Measurements from ENCODE around the gene FAM50B. TPM values are rescaled to one million over a fixed set of nuclear protein-coding genes. Genes with fewer than 3 reads are reported as not detected.

The FAM50B gene
- total RNA-seq, 1 donor from 2014 or later = 10.3 TPM

DNA sequence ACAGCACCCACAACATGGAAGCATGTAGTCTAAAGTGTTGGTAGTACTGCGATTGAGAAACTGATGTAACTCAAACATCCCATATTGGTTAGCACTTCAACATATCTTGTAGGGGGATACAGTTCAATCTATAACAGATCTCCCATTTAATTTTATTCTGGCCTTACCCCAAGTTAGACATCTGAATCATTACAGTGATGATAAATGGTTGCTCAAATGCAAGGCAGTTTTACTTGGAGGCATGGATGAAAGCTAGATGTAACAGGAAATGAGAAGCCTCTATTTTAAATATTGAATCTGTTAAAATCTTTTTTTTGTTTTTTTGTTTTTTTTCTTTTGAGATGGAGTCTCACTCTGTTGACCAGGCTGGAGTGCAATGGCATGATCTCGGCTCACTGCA is 44.2 kb upstream of the FAM50B start:
- H3K4me3 ChIP-seq (ENCODE audit: low read depth, low read length) = no peak overlapping the region
- FAIRE-seq (no peak), DNase-seq (ENCODE audit: low read depth) (peak; percentile 54)
- no peaks in the 10 kb centered on the region for H3K36me3 ChIP-seq (ENCODE audit: control insufficient read depth, insufficient read depth, low read length)
- TF ChIP-seq, protein P1, sequence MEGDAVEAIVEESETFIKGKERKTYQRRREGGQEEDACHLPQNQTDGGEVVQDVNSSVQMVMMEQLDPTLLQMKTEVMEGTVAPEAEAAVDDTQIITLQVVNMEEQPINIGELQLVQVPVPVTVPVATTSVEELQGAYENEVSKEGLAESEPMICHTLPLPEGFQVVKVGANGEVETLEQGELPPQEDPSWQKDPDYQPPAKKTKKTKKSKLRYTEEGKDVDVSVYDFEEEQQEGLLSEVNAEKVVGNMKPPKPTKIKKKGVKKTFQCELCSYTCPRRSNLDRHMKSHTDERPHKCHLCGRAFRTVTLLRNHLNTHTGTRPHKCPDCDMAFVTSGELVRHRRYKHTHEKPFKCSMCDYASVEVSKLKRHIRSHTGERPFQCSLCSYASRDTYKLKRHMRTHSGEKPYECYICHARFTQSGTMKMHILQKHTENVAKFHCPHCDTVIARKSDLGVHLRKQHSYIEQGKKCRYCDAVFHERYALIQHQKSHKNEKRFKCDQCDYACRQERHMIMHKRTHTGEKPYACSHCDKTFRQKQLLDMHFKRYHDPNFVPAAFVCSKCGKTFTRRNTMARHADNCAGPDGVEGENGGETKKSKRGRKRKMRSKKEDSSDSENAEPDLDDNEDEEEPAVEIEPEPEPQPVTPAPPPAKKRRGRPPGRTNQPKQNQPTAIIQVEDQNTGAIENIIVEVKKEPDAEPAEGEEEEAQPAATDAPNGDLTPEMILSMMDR (IDR thresholded peaks at IDR 0.05; ENCODE audit: insufficient read depth, low read length, severe bottlenecking) = no peak
- H3K27me3 ChIP-seq (ENCODE audit: control insufficient read depth, insufficient read depth, low read length) = no peaks in the 10 kb centered on the region

DNA sequence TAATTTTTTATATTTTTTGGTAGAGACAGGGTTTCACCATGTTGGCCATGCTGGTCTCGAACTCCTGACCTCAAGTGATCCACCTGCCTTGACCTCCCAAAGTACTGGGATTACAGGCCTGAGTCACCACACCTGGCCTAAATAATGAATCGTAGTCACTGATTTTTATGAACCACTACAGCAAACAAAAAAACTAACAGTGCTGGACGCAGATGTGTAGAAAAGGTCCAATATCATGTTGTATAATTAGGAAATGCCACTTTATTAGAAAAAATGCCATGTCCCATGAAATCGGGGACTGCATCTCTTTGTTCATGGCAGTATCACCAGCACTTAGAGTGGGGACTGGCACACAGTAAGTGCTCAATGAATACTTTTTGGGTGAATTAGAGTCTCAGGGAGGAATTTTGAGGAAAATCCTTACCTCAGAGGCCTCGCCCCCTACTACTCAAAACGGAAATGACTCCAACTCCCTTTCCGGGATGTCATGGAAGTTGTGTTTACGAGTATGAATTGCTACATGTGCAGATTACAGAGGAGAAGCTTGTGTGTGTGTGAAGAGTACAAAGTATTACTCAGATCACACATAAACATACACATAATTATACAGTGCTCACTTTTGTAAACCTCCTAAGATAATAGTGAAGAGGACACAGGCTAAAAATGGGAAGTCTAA is 43.6 kb upstream of the FAM50B start:
- no peaks in the 10 kb centered on the region for H3K36me3 ChIP-seq (ENCODE audit: control insufficient read depth, insufficient read depth, low read length)
- DNase-seq (ENCODE audit: low read depth) = no peak
- H3K27me3 ChIP-seq (ENCODE audit: control insufficient read depth, insufficient read depth, low read length) = no peaks in the 10 kb centered on the region
- no peak overlapping the region for H3K4me3 ChIP-seq (ENCODE audit: low read depth, low read length)
- TF ChIP-seq, protein P1 (IDR thresholded peaks at IDR 0.05; ENCODE audit: insufficient read depth, low read length, severe bottlenecking) = no peak
- no peak for FAIRE-seq

DNA sequence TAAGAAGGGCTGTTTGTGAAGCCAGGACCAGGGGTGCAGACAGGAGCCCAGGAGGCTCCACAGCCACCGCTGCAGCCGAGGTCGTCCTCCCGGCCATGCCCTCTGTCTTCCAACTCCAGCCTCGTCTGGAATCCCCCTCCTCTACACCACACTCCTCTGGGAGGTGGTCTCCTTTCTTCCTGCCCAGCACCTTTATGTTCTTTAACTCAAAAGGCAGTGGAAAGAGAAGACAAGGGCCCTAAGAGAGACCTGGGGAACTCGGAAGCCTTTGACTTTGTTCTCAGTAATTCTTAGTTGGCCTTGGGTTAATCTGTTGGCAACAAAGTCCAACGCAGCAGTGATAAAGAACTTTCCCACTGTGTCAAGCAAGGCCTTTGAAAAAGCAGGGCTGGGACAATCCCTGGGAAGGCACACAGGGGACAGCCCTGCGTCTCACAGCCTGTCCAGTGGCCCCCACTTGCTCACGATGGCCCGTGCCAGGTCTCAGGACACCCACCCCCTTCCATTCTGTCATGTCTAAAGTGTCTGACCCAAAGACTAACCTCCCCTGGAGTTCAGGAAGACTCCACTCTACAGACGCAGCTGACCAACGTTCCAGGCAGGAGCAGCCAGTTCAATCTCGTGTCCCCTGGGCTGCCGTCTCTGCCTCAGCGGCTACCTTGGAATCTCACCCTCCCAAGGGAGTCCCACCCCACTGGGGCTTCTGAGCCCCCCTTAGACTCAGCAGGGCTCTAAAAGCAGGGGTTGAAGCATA is 42.8 kb upstream of the FAM50B start:
- FAIRE-seq = no peak
- DNase-seq (ENCODE audit: low read depth) = no peak

DNA sequence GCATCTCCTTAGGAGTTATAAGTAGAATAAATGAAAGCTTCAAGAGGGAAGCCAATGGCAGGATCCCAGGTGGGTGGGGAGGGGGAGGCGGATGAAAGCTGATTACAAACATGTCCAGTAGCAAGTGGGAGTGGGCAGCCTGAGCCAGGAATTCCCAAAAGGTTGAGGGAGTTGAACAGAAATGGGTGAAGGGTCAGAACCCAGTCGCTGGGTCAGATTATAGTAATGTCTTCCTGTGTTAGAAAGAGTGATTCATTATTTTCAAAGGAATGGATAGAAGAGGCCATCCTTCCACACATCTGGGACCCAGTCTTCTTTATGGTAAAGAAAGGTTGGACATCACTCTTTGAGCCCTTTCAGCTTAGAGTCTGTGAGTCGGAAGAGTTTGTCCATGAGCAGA is 41.0 kb upstream of the FAM50B start:
- Histone ChIP-seq H3K4me3 (ENCODE audit: low read depth, low read length) (no peak overlapping the region), H3K27me3 (ENCODE audit: control insufficient read depth, insufficient read depth, low read length) (no peaks in the 10 kb centered on the region), H3K36me3 (ENCODE audit: control insufficient read depth, insufficient read depth, low read length) (no peaks in the 10 kb centered on the region)
- DNase-seq (ENCODE audit: low read depth) (no peak), FAIRE-seq (no peak)
- TF ChIP-seq, protein P1 (IDR thresholded peaks at IDR 0.05; ENCODE audit: insufficient read depth, low read length, severe bottlenecking) = no peak

More for the DNA sequence above, 42.8 kb upstream of the FAM50B start:
- TF ChIP-seq, protein P1 (IDR thresholded peaks at IDR 0.05; ENCODE audit: insufficient read depth, low read length, severe bottlenecking) = no peak
- no peak overlapping the region for H3K4me3 ChIP-seq (ENCODE audit: low read depth, low read length)
- H3K36me3 ChIP-seq (ENCODE audit: control insufficient read depth, insufficient read depth, low read length) = no peaks in the 10 kb centered on the region
- H3K27me3 ChIP-seq (ENCODE audit: control insufficient read depth, insufficient read depth, low read length) = no peaks in the 10 kb centered on the region

DNA sequence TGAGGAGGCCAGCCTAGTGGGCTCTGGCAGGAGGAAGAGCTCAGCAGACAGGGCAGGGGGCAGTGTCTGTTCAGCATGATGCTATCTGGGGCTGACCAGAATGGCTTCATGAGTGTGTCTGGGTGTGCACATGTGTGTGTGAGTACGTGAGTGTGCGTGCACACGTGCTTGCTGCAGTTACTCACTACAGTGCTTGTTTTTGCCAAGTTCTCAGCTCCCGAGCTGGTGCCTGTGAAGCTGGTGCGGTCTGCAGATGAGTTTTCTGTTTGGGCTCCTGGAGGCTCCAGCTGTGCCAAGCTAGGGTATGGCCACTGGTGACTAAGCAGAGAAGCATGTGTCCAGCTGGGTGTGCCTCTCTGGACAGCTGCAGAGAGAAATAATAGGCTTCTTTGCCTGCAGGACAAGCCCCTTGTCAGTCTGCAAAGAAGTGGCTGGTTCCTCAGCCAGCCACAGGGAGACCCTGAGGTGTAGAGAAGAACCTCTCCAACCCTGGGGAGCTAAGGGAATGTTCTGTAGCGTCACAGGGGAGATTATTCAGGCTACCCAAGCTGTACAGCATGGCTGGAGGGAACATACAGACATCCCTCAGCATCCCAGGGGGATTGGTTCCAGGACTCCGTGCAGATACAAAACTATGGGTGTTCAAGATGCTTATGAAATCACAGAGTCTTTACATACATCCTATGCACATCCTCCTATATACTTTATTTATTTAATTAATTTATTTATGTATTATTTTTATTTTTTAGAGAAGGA is 40.2 kb upstream of the FAM50B start:
- TF ChIP-seq, protein P1 (IDR thresholded peaks at IDR 0.05; ENCODE audit: insufficient read depth, low read length, severe bottlenecking) = no peak
- FAIRE-seq (peak; percentile 36), DNase-seq (ENCODE audit: low read depth) (peak; percentile 77)
- Histone ChIP-seq H3K36me3 (ENCODE audit: control insufficient read depth, insufficient read depth, low read length) (no peaks in the 10 kb centered on the region), H3K27me3 (ENCODE audit: control insufficient read depth, insufficient read depth, low read length) (no peaks in the 10 kb centered on the region), H3K4me3 (ENCODE audit: low read depth, low read length) (no peak overlapping the region)
